ENCODE data around the gene ATG13.

DNA sequence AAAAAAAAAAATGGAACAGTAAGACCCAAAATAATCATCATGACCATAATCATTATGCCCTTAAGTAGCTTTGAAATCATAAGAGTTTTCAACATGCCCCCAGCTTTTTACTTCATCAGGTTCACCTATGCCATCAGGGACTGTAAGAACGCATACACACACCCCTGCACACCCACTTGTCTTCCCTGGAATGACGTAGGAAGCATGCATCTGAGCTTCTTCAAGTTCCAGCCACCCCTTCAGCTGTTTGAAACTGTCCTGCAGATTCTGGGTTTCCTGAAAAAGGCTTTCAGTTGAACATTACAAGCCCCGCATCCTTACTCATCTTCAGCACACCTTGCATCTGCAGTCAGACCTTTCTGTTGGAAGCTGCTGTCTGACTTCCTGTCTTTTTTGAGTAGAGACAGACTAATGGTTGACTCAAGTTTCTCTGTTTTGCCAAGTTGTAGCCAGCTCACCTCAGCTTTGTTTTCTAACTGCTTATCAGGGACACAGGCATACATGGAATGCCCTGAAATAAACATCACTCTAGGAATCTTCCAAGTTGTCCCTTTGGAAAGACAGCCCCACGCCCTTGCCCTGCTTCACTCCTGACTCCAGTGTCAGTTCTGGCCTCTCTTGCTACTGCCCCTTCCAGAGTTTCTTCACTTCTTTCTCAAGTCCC, 46.1 kb downstream of the ATG13 start:
- no peak for TF ChIP-seq YY1 (IDR thresholded peaks at IDR 0.05; ENCODE audit: insufficient read depth, insufficient read length)
- no peak for TF ChIP-seq SUZ12 (IDR thresholded peaks at IDR 0.05; ENCODE audit: extremely low read depth, insufficient read depth, insufficient read length)

Measured in NT2/D1 (cell line).